ENCODE results near the gene RCAN2. TPM values are rescaled to one million over a fixed set of nuclear protein-coding genes. Genes with fewer than 3 reads are reported as not detected.

Gene RCAN2
- total RNA-seq, 6 experiments from 2014 or later: 0.06 to 1.00 (median 0.31) TPM; not detected in 2

- H3K27ac Mint-ChIP-seq: no peak overlapping the region
- H3K4me1 Mint-ChIP-seq (ENCODE audit: low read depth): no peaks in the 10 kb centered on the region
- no peaks in the 10 kb centered on the region for H3K36me3 Mint-ChIP-seq (ENCODE audit: low read depth)
- H3K9me3 Mint-ChIP-seq: peaks cover 43% of the 10 kb centered on the region
- DNase-seq: no peak
- no peak overlapping the region for H3K4me3 Mint-ChIP-seq
- H3K27me3 Mint-ChIP-seq (ENCODE audit: insufficient read depth): no peaks in the 10 kb centered on the region; the same call in 1 of the 2 replicates
- TF ChIP-seq CTCF (IDR thresholded peaks at IDR 0.05): no peak
These were observed 244.5 kb downstream of the RCAN2 start for GRCh38 chr6:46246727-46247126.

GRCh38 chr6:46246081-46246480 lies 245.2 kb downstream of the RCAN2 start:
- H3K36me3 Mint-ChIP-seq (ENCODE audit: low read depth): no peaks in the 10 kb centered on the region
- no peak overlapping the region for H3K27ac Mint-ChIP-seq
- DNase-seq: no peak
- H3K4me3 Mint-ChIP-seq: no peak overlapping the region
- H3K4me1 Mint-ChIP-seq (ENCODE audit: low read depth): no peaks in the 10 kb centered on the region
- H3K27me3 Mint-ChIP-seq (ENCODE audit: insufficient read depth): no peaks in the 10 kb centered on the region; the same call in 1 of the 2 replicates
- peaks cover 42% of the 10 kb centered on the region for H3K9me3 Mint-ChIP-seq
- TF ChIP-seq CTCF (IDR thresholded peaks at IDR 0.05): no peak

GRCh38 chr6:46244670-46245069 lies 246.6 kb downstream of the RCAN2 start:
- H3K27ac Mint-ChIP-seq: no peak overlapping the region
- no peaks in the 10 kb centered on the region for H3K4me1 Mint-ChIP-seq (ENCODE audit: low read depth)
- no peak overlapping the region for H3K4me3 Mint-ChIP-seq
- DNase-seq: no peak
- H3K9me3 Mint-ChIP-seq: peaks cover 39% of the 10 kb centered on the region
- H3K27me3 Mint-ChIP-seq (ENCODE audit: insufficient read depth): peaks cover 1% of the 10 kb centered on the region
- no peaks in the 10 kb centered on the region for H3K36me3 Mint-ChIP-seq (ENCODE audit: low read depth)
- TF ChIP-seq CTCF (IDR thresholded peaks at IDR 0.05): no peak

- Mint-ChIP-seq H3K4me3 (no peak overlapping the region), H3K9me3 (peaks cover 43% of the 10 kb centered on the region), H3K4me1 (ENCODE audit: low read depth) (no peaks in the 10 kb centered on the region), H3K36me3 (ENCODE audit: low read depth) (no peaks in the 10 kb centered on the region), H3K27me3 (ENCODE audit: insufficient read depth) (peaks cover 1% of the 10 kb centered on the region), H3K27ac (no peak overlapping the region)
- no peak for TF ChIP-seq CTCF (IDR thresholded peaks at IDR 0.05)
- DNase-seq: no peak
These were observed 247.5 kb downstream of the RCAN2 start for GRCh38 chr6:46243754-46244153.

GRCh38 chr6:46242921-46243320 lies 248.3 kb downstream of the RCAN2 start:
- no peak for TF ChIP-seq CTCF (IDR thresholded peaks at IDR 0.05)
- H3K4me1 Mint-ChIP-seq (ENCODE audit: low read depth): no peaks in the 10 kb centered on the region
- no peak for DNase-seq
- H3K27ac Mint-ChIP-seq: no peak overlapping the region
- H3K27me3 Mint-ChIP-seq (ENCODE audit: insufficient read depth): peaks cover 1% of the 10 kb centered on the region
- peaks cover 49% of the 10 kb centered on the region for H3K9me3 Mint-ChIP-seq
- no peak overlapping the region for H3K4me3 Mint-ChIP-seq
- no peaks in the 10 kb centered on the region for H3K36me3 Mint-ChIP-seq (ENCODE audit: low read depth)
